GM21717 (cell line): ENCODE measurements around the gene ANKRD65.
"Not testable (repeated sequence)": the region's sequence is repeated elsewhere in the genome, so short reads cannot be mapped to it uniquely, and the experiment has no call there.

Experiments used
- ATAC-seq: cut with Tn5 transposase; IDR thresholded peaks from one replicate; pipeline ENCODE4 v1.9.1; 2021; ENCODE audit warnings: mild to moderate bottlenecking, moderate library complexity; ENCODE audit not compliant: unreplicated experiment

Gene ANKRD65

DNA sequence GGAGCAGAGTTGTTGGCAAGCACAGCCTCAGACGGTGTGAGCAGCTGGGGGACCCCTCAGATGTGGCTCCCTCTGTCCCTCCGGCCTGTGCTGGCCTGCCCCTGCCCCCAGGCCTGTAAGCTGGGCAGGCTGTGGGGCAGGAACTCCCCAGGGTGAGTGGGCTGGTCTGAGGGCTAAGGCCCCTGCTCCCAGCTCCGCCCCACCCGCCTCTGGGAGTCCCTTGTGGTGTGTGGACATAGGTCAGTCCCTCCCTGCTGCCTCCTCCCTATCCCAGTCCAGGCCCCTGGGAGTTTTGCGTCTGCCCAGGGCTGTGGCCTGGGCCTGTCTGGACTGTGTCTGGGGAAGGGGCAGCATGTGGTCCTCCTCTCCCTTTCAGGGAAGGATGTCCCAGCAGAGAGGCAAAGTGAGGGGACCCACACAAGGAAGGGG lies 10.8 kb upstream of the ANKRD65 start:
- ATAC-seq, result no peak

DNA sequence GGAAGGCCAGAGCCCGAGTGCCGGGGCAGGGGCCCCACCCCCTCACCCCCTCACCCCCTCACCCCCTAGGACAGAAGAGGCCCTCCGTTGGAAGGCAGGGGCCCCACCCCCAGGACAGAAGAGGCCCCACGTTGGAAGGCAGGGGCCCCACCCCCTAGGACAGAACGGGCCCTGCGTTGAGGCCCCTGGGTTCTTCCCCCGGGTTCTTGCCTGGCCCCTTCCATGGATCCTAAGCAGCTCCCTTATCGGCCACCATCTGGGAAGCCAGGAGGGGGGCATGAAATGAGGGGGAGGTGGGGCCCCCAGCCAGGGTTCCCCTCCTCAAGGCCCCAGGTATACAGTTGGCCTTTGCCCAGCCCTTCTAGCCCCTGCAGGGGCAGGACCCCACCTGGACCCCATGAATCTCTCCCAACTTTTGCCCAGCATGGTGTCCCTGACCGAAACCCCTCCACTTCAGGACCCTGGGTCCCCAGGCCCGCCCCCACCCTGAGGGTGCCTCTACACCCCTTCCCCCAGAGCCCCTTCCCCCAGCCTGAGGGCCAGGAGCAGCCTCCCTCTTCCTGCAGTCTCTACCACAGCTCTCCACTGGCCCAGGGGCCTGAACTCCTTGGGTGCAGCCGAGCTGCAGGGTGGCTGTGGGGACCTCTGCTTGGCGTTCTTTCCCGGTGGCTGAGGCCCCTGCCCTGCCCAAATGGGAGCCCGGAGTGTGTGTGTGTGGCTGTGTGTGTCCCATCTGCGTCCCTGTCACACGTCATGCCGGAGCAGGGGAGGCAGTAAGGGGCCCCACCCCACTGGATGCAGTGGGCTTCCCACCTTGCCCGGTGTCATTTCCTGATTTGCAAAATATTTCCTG lies 10.1 kb upstream of the ANKRD65 start:
- ATAC-seq, result no peak

DNA sequence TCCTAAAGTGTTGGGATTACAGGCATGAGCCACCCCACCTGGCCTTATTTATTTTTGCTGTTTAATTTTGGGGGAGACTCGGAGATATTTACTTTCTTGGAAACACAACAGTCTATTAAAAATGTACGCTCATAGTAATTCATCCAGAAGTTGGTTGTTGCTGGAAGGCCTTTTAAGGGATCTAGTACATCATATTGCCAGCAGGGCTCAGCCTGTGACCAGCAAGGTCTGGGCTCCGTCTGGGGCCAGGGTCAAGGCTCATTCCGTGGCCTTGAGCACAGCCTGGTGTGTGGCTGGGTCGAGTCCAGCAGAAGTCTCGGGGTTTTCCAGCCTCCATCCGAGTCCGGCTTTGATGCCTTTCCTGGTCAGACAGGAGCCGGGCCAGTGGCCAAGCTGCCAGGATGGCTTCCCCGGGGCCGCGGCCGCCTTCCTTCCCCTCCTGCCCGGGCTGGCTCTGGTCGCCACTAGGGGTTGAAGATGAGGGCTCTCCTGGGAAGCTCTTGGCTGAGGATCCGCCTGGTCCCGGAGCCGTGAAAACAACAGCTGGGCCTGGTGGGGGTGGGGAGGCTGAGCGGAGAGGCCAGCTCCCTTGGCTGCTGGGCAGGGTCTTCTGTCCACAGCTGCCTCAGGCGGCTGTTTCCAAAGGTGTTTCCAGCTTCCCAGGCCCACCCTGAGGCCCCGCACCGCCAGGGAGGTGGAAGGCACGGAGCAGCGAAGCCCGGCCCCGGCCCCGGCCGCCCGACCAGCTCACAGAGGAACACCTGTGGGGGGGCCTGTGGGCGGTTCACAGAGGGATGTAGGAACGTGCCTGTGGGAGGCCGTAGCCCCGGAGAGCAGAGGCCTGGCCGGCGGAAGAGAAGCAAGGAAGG lies 9.3 kb upstream of the ANKRD65 start:
- ATAC-seq, result no peak

DNA sequence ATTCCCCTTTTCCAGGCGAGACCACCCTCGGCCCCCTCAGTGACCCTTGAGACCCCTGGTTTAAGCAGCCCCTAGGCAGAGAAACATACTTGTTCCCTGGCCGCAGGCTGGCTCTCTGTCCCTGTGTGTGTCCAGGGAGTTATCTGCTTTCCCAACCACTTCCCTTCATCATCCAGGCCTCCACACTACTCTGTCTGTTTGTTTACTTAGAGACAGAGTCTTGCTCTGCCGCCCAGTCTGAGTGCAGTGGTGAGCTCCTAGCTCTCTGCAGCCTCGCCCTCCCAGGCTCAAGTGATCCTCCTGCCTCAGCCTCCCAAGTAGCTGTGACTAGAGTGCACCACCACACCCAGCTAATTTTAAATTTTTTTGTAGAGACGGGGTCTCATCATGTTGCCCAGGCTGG lies 8.6 kb upstream of the ANKRD65 start:
- ATAC-seq, result no peak

DNA sequence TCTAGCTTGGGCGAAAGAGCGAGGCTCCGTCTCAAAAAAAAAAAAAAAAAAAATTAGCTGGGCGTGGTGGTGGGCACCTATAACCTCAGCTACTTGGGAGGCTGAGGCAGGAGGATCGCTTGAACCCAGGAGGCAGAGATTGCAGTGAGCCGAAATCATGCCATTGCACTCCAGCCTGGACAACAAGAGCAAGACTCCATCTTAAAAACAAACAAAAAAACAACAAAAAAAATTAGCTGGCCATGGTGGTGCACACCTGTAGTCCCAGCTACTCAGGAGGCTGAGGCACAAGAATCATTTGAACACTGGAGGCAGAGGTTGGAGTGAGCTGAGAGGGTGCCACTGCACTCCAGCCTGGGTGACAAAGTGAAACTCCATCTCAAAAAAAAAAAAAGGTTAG lies 7.9 kb upstream of the ANKRD65 start:
- ATAC-seq, result not testable (repeated sequence)

DNA sequence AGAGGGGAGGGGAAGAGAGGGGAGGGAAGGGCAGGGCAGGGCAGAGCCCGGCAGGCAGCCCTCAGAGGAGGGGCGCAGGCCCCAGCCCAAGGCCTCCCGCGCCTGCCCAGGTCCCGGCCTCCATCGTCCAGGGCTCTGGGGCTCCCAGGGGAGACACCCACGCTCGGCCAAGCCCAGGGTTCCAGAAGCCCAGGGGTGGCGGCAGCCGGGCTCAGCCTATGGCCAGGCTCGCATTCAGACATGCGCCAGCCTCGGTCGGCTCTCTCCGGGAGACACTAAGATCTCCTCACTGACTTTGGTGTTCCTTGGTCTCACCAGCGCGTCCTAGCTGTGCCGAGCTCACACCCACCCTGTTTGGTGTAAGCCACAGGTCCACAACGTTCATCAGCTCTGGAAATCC lies 7.1 kb upstream of the ANKRD65 start:
- ATAC-seq, result no peak

DNA sequence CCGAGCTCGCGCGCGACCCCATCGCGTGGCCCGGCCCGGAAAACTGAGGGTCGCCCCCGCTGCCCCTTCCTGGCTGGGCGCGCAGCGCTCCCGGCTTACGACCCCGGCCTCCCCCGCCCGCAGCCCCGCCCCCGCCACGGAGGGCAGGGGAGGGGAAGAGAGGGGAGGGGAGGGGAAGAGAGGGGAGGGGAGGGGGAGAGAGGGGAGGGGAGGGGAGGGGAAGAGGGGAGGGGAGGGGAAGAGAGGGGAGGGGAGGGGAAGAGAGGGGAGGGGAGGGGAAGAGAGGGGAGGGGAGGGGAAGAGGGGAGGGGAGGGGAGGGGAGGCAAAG lies 6.7 kb upstream of the ANKRD65 start:
- no peak for ATAC-seq

DNA sequence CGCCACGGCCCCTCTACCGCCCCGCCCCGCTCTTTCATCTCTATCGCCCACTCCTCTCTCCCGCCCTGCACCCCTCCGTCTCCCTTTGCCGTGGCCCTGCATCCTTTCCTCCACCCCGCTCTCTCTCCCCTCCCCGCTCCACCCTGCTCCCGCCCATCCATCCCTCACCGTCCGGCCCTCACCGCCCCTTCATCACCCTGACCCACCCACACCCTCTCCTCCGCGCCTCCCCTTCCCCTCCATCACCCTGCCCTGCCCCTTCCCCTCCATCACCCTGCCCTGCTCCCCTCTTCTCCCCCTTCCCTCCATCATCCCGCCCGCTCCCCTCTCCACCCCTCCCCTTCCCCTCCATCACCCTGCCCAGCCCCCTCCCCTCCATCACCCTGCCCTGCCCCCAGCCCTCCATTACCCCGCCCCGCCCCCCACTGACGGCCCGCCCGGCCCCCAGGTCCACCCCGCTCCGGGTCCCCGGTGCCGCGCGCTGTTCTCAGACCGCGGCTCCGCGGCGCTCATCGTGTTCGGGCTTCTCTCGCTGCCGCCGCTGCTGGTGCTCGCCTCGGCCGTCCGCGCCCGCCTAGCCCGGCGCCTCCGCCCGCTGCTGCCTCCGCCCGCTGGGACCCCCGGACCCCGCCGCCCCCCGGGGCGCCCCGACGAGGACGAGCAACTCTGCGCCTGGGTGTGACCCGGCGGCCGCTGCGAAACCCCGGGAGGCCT lies 6.2 kb upstream of the ANKRD65 start:
- no peak for ATAC-seq

DNA sequence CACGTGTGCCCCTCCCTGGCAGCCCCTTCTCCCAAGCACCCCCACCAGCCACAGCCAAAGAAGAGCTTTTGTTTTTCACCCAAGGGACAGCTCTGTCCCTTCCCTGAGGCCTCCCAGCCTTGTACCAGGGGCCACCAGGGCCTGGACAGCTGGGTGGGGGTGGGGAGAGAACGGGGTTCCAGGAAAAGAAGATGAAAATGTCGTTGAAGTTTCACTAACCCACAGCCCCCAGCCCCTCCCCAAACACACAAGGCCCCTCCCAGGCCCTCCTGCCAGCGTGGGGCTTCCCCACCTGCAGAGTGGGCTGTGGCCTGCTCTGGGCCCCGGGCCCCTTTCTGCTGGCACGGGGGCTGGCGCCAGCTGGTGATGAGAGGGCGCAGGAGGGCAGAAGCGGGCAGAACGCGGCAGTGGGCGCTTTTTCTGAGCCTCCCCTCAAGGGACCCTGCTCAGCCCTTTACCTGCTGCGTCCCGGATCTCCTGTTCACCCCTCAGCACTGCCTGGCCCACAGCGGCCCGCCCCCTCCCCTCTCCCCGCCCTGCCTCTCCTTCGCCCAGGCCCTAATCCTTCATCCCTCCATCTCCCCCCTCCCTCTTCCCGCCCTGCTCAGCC lies 5.5 kb upstream of the ANKRD65 start:
- ATAC-seq, result no peak

DNA sequence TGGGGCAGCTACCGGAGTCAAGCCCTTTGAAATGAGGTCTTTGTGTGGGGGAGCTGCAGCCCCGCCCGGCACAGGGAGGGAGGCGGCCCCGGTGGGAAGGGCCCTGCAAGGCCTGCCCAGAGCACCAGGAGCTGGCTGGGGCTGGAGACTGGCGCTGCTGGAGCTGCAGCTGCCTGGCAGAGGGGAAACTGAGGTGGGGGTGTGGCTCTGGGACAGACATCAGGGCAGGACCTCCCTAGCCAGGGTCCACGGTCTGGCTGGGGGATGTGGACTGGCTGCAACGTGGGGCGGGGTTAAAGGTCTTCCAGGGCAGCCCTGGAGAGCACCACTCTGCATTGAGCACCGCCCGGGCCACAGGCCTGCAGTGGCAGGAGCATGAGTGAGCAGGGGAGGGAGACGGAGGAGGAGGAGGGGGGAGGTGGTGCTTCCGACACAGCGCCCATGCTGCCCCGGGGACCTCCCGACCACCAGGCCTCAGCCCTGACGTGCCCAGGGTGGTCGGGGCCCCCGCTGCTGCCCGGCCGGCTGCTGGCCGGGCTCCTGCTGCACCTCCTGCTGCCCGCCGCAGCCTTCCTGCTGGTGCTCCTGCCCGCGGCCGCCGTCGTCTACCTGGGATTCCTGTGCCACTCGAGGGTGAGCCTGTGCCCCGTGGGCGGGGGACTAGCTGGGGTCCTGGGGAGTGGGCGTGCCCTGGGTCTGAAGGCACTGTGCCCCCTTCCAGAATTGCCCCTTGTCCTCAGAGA lies 4.8 kb upstream of the ANKRD65 start:
- ATAC-seq, result no peak

DNA sequence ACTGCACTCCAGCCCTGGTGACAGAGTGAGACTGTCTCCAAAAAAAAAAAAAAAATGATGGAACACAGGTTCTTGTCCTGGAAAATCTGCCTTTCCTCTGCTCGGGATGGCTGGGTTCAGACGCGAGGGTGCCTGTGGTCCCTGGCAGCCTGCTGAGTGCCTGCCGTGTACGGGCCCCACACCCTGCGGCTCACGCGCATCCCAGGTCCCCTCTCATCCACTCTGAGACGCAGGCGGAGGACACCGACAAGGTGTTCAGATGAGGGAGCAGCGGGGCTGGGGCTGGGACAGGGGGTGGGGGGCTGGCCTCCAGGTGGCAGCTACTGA lies 4.3 kb upstream of the ANKRD65 start:
- no peak for ATAC-seq

DNA sequence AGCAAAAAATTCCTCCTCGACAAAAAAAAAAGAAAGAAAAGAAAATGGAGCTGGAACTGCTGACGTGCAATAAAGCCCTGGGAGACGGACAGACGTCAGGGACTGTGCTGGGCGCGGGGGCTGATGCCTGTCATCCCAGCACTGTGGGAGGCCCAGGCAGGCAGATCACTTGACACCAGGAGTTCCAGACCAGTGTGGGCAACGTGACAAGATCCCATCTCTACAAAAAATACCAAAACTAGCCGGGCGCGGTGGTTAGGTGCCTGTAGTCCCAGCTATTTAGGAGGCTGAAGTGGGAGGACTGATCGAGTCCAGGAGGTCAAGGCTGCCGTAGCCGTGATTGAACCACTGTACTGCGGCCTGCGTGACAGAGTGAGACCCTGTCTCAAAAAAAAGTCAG lies 3.6 kb upstream of the ANKRD65 start:
- ATAC-seq, result no peak

DNA sequence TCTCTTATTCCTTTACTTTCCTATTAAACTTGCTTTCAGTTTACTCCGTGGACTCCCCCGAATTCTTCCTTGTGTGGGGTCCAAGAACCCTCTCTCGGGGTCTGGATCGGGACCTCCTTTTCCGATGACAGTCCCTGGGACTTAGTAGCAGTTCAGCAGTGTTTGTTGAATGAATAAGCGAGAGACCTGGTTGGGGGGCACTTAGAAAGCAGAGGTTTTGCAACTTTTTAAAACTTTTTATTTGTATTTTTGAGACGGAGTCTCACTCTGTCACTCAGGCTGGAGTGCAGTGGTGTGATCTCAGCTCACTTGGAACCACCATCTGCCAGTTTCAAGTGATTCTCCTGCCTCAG lies 2.1 kb upstream of the ANKRD65 start:
- ATAC-seq, result no peak

DNA sequence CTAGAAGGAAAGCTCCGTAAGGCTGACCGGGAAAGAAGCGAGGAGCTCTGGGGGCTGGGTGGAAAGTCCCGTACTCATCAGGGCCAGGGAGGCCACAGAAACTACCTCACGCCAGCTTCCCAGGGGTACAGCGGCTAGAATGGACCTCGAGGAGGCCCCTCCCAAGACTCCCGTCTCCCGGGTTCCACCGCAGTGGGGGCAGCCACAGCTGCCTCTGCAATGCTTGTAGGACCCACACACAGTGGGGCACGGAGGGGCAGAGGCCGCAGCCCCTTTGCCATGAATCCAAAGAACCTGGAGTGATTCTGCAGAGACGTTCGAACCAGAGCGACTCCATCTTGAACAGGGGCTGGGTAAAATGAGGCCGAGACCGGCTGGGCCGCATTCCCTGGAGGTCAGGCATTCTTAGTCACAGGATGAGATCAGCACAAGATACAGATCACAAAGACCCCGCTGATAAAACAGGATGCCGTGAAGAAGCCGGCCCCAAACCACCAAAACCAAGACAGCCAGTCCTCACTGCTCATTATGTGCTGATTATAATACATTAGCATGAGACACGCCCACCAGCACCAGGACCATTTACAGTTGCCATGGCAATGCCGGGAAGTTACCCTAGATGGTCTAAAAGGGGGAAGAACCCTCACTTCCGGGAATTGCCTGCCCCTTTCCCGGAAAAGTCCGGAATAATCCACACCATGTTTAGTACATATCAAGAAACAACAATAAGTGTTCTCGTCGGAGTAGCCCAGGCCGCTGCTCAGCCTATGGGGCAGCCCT lies 1.6 kb upstream of the ANKRD65 start:
- no peak for ATAC-seq

DNA sequence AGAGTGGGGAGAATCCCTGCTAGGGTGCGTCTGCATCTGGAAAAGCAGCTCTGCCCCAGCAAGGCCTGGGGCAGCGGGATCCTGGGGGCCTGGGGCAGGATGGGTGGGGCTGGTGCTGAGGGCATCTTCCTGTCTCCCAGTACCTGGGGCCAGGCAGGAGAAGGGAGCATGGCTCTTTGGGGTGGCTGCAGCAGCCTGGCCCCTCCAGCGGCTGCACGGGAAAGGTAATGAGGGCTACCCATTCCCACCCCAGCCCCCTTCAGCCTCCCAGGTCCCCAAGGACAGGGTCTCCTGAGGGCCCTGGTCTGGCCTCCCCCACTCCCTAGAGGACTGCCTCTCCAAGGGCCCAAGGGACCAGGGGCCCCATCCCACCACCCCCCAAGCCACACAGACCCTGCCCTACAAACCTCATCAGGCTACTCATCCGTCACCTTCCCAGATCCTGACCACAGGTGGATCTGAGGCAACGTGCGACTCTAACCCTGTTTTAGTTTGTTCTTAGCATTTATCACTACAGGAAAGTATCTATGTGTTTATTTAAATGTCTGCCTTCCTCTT lies 910 bp upstream of the ANKRD65 start:
- ATAC-seq, result no peak

DNA sequence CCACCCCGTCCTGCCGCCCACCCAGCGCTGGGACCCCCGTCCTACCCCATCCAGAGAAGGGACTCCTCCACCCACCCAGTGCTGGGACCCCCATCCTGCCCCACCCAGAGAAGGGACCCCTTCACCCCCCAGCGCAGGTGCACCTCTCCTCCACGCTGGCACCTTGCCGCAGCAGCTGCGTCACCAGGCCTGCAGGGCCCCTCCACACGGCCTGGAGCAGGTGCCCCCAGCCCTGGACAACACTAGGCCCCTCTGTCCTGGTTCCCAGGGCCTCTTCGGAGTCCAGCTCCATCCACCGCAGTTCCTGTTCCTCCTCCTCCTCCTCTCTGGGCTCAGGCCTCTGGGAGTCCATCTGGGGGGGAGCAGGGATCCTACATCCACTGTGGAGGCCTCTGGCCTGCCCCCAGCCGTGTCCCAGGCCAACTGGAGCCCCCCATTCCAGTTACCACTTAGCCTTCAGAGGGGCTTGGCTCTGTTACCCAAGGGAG lies 378 bp downstream of the ANKRD65 start:
- ATAC-seq, result no peak

DNA sequence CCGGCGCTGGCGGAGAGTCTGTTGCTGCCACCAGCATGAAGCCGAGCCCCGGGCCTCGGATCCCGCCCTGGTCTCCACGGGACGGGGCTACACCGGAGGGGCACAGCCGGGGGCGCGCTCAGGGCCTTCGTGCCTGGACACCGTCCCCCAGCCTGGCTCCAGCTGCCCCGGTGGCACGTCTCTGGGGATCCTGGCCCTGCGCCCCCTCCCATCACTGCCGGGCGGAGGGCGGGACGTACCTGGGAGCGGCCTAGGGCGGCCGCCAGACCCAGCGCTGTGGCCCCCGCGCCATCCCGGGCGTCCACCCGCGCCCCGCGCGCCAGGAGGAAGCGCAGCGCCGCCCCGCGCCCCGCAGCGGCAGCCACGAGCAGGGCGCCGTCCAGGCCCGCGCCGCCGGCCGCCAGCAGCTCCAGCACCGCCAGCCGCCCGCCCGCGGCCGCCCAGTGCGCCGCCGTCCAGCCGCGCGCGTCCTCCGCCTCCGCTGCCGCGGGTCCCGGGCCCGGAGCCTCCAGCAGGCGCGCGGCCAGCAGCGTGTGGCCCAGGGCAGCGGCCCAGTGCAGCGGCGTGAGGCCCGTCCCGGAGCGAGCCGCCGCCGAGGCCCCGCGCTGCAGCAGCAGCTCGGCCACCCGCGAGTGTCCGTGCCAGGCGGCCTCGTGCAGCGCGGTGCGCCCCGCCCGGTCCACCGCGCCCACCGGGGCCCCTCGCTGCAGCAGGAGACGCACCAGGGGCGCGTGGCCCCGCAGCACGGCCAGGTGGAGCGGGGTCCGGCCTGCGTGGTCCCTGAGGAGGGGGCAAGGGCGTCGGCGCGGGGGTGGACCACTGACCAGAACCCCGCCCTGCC lies 1.0 kb downstream of the ANKRD65 start:
- no peak for ATAC-seq

DNA sequence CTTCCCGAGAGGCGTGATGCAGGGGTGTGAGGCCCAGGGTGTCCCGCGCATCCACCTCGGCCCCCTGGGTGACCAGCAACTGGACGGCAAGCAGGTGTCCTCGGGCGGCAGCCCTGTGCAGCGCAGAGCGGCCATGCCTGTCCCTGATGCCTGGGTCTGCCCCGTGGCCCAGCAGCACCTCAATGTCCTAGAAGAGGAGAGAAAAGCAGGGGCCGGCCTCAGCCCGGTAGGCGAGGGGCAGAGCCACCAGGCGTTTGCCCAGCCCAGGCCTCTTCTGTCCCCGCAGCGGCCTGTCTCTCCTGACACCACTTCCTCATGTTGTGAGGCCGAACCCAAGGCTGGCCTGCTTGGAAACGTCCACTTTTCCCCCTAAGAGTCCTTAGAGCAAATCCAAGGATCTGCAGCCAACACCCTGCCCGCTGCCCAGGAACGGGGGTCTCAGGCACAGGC lies 1.7 kb downstream of the ANKRD65 start:
- no peak for ATAC-seq
